ENCODE measurements around the gene NIT1.
A peak's percentile ranks its signal among the peaks of the same experiment; 100 is the strongest.

NIT1 gene, protein sequence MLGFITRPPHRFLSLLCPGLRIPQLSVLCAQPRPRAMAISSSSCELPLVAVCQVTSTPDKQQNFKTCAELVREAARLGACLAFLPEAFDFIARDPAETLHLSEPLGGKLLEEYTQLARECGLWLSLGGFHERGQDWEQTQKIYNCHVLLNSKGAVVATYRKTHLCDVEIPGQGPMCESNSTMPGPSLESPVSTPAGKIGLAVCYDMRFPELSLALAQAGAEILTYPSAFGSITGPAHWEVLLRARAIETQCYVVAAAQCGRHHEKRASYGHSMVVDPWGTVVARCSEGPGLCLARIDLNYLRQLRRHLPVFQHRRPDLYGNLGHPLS

DNA sequence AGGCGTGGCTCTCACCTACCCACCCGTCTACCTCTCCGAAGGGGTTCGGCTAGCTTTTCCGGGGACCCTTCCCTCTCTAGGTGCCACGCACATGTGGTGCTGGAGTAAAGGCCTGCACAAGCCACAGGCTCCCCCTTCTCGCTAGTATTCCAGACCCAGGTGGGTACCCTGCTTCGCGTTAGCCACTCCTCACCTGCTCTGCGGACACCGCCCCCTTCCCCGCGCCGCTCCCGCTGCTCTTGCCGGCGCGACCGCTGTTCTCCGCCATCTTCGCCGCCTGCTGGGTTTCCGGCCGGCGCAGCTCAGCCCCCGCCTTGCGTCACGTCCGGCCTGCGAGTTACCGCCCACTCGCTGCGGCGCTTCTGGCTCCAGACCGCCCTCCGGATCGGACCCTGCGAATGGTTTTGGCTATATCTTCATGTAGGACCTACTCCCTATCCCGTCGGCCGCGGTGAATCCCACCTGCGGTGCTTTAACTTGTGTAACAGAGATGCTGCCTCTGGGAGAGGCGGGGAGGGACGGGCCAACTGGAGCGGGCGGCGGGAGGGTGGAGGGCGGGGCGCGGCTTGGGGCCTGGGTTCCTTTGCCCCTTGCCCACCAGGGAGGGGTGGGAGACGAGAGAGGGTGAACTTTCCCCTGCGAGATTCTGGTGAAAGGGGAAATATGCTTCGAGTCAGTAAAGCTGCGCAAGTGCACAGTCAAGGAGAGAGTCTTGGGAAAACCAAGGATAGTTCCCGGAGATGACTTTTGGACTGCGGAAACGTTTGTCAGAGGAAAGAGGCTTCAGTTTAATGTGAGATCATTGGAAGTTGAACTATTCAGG is at the start of gene NIT1, which contains the start of gene PFDN2:
Gene NIT1 (plus strand): TSS at position 347 of the 823 bp plus-strand sequence. CDS start 72 bp downstream, at position 419.
Gene PFDN2 (minus strand): TSS at position 279 of the 823 bp plus-strand sequence. CDS start 11 bp downstream, at position 268.
- peak; percentile 83 for DNase-seq

DNA sequence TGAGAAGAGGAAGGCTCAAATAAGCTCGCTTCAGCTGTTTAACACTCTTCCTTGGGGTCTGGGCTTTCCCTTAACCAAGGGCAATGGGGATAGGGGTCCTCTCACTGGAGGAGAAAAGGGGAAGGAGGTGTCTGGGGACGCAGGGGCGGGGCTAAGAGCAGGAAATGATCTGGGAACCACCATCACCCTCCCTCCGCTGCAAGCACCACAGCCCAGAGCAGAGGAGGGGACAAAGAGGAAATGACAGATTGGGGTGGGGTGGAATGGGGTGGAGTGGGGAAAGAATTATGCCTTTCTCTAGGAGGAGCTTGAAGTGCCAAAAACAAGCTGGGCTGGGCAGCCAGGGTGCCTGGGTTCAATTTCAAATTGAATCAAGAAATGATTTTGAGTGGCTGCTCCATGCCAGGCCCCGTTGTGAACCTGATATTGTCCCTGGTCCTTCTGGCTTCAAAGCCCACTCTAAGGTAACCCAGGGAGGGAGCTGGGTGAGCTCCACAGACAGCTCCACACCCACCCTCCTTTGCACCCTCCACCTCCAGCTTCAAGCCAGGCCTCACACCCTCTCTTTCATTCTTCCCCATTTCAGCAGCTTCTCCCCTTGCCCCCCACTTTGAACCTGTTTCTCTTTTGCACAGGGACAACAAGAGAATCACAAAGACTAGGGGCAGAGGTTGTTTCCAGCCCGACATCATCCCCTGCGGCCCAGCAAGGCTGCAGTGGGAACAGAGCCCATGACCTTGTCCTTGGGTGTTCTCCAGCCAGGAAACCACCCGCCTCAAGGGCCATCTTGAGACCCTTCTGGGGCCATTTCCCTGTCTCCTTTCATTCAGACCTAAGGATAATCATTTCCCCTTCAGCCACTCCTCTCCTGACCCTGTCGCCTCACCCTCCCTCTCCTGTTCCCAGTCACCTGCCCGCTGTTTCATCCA is 49.3 kb upstream of the NIT1 start:
- no peak for DNase-seq

DNA sequence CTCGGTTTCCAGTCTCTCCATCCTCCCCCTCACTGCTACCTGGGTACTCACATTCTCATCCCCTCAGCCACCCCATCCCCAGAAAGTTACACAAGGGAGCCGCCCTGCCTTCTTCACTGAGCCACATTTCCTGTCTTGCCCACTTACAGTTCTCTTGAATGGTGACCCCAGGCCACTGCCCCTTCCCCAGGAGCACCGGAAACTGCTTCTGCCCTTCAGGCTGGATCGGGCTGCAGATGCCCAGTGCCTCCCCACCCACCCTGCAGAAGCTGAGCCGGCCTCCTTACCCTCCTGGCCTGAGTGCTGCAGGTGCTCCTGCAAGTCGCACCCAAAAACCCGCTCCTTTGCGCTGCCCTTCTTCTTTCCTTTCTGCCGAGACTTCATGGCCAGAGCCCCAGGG is 48.7 kb upstream of the NIT1 start:
- DNase-seq, result no peak

DNA sequence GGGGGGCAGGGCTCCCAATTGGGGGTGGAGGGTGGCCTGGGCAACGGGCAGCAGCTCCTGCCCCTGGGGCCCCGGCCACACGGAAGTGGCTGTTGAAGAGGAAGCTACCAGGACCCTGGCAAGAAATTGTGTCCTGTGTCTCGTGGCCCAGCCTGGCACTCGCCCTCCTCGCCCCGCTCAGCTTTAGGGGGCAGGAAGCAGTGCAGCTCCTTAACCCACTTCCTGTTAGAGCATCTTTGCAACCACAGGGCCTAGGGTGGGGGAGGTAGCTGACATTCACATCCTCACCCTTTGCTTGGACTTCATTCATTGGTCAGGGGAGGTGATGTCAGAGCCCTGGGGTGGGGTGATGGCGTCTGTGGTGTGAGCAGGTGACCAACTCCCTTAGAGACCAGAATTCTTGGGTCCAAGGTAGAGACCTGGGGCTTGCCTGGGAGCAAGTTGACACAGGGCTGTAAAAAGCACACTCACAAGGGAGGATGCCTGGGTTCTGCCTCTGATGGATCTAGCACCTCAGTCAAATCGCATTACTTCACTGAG is 48.1 kb upstream of the NIT1 start, which contains the start of gene ARHGAP30:
Gene ARHGAP30 (minus strand): TSS at position 161 of the 540 bp plus-strand sequence. CDS start 267 bp downstream, outside the sequence.
- DNase-seq, result no peak

DNA sequence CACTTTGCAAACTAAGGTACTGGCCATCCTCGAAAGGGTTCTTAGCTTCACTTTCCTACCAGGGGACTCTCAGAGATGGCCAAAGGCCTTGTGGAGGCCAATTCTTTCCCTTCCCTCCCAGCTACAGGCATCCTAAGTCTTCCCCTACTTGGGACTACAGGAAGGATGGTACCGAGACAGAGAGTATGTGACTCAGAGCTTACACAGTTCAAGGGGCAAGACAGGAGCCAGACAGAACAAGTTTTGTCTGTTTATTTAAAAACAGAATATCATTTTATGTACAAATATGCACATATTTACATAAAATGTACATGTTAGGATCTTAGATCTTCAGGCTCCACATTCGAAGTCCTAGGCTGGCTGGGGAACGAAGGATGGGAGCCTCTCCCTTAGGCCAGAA is 47.1 kb upstream of the NIT1 start:
- DNase-seq, result no peak

DNA sequence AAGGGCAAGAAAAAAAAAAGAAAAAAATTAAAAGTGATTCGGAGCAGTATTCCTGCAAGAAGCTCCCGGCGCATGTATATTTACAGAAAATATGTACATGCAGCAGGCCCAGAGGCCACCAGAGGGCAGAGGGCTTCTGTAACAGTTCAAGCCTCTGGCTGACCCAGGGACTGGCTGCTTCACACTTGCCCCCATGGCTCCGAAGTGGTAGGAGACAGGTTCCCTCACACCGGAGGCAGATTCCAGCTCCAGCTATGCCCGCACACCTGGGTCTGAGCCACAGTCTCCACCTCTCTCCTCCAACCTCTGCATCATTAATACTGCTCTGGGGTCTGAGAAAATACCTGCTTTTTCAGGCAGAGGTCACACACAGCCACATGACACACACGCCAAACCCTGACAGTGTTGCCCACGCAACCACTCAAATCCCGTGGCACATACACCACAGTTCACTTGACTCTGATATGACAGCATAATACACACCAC is 46.0 kb upstream of the NIT1 start:
- DNase-seq, result no peak

DNA sequence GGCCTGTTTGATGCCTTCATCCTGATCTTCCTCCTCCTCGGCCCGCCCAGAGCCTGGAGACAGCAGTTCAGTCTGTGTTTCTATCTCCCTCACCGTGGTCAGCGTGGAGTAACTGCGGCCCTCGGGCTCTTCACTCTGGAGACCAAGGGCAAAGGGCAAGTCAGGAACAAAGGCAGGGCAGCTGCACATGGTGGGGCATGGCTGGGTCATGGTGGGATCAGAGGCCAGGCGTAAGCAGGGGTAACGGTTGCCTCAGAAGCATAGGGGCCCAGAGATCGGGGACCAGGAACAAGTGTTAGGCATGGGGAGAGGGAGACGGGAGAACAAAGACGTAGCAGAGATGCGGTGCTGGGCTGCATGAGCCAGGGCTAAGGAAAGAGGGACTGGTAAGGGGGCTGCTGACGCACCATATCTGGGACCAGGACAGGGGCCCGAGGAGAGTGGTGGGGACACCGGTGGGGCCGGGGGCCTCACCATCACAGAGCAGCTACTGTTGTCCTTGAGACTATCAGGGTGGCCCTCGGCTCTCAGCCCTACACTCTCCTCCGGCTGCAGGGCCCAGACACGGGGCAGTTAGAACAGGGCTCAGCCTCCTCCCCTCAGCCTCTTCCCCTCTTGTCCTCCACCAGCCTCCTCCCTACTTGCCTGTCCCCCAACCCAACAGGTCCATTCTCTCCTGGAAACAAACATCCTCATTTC is 45.0 kb upstream of the NIT1 start:
- no peak for DNase-seq

DNA sequence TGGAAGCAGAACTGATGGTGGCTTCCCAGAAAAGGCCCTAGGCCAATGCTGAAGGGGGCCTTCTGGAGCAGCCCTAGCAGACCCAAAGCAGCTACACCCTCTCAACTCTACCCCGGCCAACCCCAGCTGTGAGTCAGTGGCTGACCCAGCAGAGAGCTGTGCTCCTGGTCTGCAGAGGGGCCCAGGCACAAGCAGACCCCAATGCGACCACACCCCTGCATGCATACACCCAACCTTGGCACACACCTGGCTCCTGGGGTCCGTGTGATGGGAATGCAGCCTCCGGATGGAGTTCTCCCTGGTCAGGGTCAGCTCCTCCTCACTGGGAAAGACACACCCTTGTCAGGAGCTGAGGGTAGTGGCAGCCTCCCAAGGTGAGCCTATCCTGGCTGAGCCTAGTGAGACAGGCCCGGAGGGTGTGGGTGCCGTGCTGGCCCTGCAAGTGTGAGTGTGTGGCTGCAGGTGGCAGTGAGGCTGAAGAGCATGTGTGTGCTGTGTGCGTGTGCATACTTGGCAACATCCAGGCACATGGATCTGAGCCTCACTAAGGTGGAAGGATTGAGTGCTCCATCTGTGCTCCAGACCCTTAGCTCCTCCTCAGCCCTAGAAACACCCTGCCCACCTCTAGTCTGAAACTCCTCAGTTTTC is 44.3 kb upstream of the NIT1 start:
- DNase-seq, result no peak

DNA sequence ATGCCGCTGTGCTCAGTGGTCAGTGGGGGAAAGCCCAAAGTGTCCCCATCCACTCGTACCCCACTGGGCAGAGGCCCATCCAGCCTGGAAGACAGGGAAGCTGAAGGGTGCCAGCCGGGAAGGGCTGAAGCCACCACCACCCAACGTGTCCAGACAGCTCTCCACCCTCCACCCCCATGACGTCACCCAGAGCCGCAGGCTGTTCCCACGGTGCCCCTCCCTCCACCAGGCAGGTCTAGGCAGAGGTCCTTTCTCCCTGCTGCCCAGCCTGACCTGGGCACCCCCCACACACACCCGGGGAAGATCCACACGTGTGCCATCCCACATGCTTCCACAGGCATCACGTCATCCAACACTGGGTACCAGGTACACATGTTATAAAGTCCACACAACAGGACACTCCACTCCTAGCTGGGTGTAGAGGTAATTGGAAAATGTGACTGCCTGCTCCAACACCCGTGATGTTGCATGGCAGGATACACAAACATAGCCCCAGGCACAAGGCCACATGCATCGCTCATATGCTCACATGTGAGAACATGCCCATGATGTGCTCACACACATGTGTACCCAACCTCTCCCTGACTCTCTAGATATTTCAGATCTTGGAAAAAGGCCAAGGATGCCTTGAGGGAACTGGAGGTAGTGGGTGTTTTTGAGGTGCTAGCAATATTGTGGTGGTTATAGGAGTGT is 43.1 kb upstream of the NIT1 start:
- DNase-seq, result peak; percentile 25

DNA sequence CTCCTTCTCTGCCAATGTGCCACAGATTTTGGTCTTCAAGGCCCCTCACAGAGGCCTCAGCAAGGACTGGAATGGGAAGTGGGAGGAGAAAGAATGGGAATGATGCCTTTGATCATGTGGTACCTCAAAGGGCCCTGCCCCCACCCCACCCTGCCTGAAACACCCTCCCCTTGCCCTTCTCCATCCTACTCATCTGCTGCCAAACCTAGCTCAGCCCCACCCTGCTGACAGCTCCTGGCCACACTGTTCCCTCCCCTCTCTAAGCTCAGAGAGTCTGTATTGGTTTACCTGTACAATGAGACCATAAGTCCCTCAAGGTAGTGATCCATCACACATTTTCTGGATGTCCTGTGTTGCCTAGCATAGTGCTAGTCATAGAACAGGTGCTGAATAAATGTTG is 41.5 kb upstream of the NIT1 start:
- no peak for DNase-seq

DNA sequence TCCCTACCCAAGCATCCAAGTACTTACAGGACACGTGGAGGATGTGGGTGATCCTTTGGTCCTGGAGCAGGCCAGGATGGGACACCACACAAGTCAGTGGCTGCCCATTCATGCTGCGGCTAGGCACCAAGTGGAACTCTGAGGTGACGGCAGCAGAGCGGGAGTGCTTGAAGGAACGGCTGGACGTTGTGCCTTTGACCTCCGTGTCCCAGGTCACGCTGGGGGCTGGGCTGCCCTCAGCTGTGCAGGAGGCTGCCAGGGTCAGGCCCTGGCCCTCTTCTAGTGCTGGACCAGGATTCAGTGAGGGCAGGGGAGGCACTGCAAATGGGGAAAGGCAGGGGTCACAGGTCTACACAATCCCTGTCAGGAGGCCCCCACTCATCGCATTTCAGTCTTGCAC is 40.5 kb upstream of the NIT1 start:
- no peak for DNase-seq

DNA sequence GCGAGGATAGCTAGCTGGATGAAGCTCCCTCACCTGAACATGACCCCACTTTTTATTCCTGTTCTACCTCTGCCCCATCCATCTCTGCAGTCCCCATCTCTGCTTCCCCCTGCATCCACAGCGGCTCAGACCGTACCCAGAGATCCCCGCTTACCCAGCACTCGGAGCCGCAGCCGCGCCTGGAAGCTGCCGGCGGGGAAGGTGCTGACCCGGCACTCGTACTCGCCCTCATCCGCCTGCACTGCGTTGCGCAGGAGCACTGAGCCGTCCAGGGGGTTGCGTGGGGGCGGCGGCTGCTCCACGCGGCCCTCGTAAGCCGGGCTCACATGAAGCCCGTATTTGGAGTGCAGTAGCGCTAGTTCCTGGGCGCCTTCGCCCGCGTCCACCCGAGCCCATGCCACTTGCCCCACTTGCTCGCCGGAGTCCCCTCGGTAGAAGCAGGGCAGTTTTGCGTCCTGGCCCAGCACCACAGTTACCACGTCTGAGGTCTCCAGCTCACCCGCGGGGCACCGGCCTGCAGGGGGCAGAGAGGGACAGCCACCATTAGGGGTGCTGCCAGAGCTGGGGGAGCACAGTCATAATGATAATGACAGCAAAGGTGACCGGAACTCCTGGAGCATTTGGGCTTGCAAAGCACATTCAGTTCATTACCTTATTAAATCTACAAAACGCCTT is 38.3 kb upstream of the NIT1 start:
- DNase-seq, result no peak

DNA sequence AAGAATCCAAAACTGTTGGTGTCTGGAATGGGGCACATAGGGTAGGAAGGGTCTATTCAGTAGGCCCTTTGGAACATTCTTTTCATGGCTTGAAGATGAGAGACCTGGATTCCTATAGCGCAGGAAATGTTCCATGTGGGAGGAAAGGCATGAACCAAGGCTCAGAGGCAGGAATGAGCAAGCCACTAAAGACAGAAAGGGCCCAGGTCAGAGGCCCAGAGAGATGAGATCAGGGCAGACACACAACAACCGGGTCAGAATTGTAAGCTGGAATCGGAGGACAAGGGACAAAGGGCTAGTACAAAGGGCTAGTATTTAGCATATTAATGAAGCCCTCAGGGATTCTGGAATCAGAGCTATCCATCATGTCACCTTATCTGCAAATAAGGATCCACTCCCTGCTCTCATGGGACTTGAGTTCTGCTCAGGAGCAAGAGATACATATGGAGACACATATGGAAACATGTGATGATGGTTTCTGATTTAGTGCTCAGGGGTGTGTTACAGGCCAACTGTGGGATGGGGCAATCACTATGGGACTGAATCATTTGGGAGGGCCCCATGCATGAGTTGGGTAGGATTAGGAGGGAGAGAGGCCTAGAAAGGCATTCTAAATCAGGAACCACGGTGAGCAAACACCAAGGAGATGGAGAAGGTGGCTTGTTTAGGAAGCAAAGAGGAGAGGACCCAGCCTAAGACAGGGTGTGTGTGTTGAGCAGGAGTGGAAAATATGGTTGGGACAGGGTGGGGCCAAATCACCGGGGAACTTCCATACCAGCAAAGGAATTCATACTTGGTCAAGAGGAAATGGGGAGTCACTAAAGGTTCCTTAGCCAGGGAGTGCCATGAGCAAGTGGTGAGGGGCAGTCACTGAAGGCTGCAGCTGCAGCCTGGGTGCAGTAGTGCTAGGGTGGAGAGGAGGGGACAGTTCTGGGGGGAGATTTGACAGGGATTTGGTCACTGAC is 37.2 kb upstream of the NIT1 start:
- no peak for DNase-seq

DNA sequence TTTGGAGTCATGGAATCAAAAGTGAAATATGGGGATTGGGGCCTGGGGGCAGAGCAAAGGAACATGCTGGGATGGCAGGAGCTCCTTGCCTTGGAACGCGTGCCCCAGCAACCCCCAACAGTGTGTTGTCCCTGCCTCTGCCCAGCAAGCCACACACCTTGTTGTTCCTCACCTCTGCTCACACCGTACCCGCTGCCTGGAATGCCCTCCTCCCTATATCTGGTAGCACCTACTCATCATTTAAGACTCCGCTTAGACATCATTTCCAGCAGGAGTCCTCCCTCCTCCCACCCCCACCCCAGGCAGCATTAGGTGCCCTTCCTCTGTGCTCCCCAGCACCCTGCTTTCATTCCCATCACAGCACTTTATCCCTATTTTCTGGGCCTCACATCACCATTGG is 36.4 kb upstream of the NIT1 start:
- DNase-seq, result no peak

DNA sequence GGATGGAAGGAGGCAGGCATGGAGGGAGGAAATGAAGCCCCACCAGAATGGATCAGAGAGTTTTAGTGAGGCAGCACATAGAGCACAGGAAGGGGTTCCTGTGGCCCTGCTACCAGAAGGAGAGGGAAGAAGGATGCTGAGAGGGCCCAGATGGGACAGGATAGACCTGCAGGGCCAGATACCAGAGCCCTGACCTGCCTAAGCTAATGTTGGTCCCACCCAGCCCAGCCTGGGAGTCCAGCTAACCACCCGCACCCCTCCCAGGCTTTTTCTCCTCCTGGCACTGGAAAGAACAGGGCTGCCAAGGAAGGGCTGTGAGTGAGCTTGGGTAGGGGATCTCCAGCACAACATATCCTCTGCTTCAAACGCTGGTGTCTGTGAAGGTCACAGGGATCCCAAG is 35.4 kb upstream of the NIT1 start:
- no peak for DNase-seq

DNA sequence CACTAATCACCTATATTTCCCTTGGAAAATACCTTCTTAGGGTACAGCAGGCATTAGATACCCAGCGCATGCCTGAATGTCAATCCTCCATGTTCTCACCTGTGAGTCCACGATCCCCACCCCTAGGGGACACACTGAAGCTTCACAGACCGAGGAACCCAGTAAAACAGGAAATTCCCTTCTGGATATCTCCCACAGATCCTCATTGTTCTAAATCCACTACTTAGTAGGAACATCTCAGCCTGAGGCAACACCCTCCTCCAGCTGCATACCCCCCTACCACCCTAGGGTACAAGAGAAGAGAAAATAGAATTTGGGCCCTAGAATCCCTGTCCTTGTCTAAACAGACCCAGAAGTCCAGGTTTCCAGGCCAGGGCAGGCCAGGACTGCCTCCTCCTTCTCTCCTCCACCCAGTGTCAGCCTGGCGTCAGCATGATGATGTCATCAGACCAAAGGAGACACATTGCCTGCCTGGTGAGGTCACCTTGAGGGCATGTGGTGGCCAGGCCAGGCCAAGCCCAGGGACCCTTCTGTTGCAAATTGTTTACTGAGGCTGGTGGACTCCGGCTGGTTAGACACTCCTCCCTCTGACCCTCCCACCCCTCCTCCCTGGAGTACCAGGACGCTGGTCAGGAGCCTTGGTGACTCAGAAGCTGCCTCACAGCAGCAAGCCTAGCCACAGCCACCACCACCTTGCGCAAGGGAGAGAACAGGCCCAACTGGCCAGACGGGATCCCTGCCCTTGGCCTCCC is 34.7 kb upstream of the NIT1 start:
- DNase-seq, result no peak

DNA sequence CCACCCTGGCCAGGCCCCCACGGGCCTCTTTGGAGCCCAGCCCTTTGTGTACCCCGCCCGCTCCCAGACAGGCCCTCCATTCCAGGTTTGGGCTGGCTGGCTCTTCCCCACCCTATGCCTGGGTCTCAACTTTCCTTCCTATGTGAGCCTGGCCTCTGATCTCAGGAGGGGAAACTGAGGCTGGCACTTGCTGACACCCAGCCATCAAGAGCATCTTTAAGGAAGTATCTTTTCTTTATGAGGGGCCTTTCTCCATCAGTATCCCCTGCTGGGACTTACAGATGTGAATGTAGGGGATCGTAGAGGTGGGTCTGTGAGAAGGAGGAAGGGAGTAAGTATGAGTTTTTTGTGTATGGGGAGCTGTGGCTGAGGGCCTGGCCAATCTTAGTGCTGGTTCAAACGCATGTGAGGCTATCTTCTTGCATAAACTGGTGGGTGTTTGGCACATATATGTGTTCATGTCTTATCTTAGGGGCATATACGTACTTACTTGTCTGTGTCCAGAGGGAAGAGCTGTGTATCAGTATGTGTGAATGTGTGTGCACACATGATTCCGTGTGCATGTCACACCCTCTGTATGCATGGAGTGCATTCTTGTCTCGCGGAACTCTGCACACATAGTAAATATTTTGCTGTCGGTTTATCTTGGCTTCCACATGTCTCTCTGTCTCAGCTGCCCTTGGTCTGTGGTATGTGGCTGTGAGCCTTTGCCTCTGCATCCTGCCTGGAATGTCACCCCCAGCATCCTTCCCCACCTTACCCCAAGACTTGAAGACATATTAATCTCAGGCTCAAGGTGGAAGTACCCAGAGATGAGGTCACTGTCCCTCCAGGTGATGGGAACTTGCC is 33.9 kb upstream of the NIT1 start:
- no peak for DNase-seq
